HG03521 (cell line): ENCODE results near the gene WDR86.

ENCODE experiments used
- ATAC-seq: cut with Tn5 transposase; IDR thresholded peaks from one replicate; pipeline ENCODE4 v1.9.1; 2021; ENCODE audit warnings: mild to moderate bottlenecking, moderate library complexity; ENCODE audit not compliant: unreplicated experiment

The WDR86 gene

GRCh38 chr7:151440799-151441445 lies 31.1 kb upstream of the WDR86 start:
- ATAC-seq, result no peak

- no peak for ATAC-seq
These were observed 30.3 kb upstream of the WDR86 start, which contains the start of gene CRYGN for GRCh38 chr7:151439855-151440798. TSS of gene CRYGN (minus strand) at chr7:151440141. CDS start at chr7:151439917, 224 bp downstream.

- ATAC-seq, result no peak
These were observed 29.2 kb upstream of the WDR86 start for GRCh38 chr7:151438864-151439601.

GRCh38 chr7:151437866-151438516 lies 28.2 kb upstream of the WDR86 start:
- ATAC-seq, result no peak

GRCh38 chr7:151437159-151437553 lies 27.3 kb upstream of the WDR86 start:
- ATAC-seq, result no peak

DNA sequence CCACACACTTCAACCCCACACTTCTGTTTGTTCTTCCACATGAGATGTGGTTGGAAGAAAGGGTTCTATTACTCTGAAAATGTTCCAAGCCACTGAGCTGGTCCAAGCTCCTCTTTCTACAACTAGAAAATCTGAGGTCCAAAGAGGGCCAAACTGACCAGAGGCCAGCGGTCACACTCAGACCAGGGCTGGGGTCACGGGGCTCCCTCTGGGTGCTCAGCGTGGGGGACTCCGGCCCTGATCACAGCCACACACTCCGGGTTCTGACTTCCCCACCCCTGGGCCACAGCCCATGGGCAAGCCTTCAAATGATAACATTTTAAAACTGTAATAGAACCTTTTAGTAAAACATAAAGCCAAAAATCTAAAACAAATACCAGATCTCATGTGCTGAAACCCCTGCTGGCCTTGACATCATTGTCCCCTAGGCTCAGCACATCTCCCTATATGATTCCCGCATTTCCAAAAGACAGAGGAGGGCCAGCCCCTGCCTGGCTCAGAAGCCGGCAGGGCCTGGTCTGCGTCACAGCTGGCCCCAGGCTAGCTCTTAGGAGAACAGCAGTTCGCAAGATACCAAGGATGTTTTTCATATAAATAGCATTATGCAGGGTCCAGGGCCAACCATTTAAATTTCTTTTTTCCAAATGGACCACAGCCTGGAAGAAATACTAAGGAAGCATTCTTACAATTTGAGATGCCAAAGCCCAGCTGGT lies 26.8 kb upstream of the WDR86 start:
- no peak for ATAC-seq

- no peak for ATAC-seq
These were observed 26.1 kb upstream of the WDR86 start for GRCh38 chr7:151435971-151436370.

GRCh38 chr7:151435103-151435916 lies 25.5 kb upstream of the WDR86 start:
- ATAC-seq, result no peak

- no peak for ATAC-seq
These were observed 24.7 kb upstream of the WDR86 start for GRCh38 chr7:151434549-151434948.

- no peak for ATAC-seq
These were observed 24.0 kb upstream of the WDR86 start for GRCh38 chr7:151433721-151434400.

- ATAC-seq, result no peak
These were observed 23.1 kb upstream of the WDR86 start for GRCh38 chr7:151432658-151433521.

DNA sequence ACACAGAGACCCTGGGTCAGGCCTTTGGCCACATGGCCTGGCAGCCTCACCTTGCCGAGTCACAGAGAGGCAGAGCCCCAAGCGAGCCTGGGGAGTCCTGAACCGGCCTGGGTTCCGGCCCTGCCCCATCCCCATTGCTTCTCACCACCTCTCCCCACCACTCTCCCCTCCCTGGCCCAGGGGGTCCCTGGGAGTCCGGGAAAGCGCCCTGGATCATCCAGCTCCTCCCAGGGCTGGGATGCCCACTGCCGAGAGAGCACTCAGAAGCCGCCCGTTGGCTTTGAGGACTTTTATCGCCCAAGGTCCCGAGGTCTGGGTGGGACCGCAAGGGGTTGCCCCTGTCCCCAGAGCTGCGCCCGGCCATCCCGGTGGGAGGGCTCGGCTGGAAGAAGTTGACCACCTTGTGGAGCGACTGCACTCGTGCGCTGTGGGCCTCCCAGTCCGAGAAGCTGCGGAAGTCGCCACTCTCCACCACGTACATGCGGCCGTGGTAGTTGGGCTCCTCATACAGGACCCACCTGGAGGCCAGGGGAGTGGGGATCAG lies 22.0 kb upstream of the WDR86 start:
- ATAC-seq, result no peak

- ATAC-seq, result no peak
These were observed 21.5 kb upstream of the WDR86 start for GRCh38 chr7:151431281-151431767.

DNA sequence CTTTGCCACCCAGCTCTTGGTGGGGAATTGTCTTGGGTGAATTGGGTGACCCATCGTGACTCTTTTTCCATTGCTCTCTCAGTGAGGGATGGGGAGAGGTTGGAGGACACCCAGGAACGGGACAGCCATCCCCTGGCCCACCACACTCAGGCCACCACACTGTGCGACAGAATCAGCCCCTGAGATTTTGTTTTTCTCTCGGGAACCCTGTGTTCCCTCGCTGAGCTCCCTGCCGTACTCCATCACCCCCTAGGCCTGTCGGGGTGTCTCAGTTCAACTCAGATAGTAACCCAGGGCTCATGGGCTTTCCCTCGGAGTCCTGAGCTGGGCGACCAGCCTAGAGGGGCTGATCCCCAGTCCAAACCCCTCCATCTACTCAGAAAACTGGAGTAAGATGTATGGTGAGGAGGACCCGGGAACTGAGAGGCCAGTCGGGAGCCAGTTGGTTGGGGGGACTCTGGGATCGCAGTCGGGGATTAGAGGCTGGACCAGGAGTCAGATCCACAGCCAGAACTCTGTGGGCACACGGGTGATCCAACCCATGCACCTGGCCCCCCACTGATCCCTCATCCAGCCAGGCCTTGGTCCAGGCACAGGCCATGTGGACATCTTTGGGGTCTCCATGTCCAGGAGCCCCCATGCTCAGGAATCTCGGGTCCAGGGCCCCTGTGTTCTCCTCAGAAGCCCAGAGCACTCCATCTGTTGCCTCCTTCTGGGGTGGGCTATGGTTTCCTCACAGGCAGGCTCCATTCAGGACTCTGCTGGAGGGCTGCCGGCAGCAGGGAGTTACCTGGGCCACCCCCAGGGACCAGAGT lies 20.8 kb upstream of the WDR86 start:
- ATAC-seq, result no peak

DNA sequence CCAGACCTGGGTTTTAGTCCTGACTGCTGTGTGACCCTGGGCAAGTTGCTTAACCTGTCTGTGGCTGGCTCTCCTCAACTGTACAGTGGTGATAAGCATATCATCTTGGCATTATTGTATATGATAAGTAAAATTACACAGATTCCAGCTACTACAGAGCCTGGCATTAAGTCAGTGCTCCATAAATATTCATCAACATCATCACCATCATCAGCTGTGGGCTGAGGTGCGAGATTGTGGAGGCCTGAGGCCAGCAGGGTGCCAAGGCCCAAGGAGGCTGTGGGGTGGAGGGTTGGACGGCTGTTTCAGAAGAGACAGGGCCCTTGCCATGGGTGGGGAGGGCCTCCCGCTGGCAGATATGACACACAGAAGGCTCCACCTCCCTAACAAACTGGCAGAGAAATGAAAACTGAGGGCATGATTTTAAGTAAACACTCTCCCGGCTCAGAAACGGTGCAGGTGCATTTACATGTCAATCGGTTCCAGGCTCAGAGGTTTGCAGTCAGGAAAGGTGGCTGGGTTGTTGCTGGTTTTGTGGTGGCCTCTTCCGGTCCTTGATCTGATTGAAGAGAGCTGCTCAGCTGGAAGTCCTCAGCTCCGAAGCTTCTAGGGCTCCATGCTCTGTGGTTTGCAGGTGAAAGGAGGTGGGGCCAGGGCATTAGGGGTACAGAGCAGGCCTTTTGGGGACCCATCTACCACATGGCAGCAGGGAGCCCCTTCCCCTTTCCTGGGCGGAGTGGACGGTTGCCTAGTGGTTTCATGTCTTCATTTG lies 19.9 kb upstream of the WDR86 start:
- no peak for ATAC-seq

GRCh38 chr7:151429237-151429559 lies 19.4 kb upstream of the WDR86 start:
- no peak for ATAC-seq
